Stimulated activated naive CD4-positive, alpha-beta T cell treated with Interleukin-2 at 50 U/mL for 16 hours (primary cell): ENCODE data around the gene ACAD8.
"Not testable (repeated sequence)": the region's sequence is repeated elsewhere in the genome, so short reads cannot be mapped to it uniquely, and the experiment has no call there.

ENCODE experiments used
- DNase-seq: peaks from one replicate; lab custom pipeline; 2025; lab: John Stamatoyannopoulos, UW

ACAD8 gene

DNA sequence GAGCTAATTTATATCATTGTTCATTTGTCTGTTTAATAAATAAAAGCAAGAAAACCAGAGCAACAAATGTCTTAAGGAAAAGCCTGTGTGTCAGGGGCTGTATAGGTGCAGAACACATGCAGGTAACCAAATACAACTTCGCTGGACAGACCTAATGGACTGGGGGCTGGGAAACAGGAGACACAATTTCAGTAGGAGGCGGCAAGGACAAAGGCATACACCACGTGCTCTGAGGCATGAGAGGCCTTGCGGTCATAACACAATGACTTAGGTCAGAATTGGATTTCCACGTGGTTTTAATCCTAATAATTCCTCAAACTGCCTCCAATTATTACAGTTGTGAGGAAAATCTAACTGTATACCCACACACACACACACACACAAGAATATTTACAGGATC lies 14.1 kb downstream of the ACAD8 start:
- DNase-seq, result no peak

DNA sequence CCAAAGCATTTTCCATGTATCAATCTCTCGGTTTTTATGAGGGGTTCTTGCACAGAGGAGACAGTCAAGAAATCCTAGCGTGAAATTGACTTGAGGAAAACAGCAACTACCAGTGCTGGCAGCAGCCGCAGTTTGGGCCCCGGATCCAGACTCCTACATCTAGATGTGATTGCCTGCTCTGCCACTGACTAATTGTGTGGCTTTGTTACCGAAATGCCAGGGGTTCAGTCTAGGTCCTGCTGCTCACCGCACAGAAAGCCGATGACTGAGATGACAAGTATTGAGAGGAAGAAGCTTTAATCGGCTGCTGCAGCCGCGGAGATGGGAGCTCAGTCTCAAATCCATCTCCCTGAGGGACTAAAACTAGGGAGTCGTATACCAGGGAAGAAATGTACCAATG lies 14.6 kb downstream of the ACAD8 start:
- no peak for DNase-seq

DNA sequence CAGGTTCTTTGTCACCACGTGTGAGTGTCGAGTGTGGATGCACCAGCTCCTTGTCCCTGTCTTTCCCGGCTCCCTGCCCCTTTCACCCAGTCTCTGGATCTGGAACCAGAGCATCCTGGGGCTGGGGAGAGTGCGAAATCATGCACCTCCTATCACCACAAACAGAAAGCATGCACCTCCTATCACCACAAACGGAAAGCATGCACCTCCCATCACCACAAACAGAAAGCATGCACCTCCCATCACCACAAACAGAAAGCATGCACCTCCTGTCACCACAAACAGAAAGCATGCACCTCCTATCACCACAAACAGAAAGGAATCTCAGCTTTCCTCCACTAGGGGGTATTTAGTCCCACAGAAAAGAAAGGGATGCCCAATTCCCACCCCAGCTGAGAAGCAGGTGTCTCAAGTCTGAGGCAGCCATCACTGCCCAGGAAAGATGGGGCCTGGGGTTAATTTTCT lies 16.9 kb downstream of the ACAD8 start:
- DNase-seq, result no peak

DNA sequence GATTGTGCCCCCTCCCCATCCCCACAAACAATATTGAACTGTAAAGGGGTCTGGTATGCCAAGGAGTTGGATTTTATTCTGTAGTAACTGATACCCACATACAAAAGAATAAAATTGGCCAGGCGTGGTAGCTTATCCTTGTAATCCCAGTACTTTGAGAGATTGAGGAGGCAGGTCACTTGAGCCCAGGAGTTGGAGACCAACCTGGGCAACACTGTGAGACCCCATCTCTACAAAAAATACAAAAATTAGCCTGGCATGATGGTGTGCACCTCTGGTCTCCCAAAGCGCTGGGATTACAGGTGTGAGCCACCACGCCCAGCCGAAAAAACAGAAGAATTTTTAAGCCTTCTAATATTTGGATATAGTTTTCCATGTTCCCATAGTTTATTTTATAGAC lies 18.6 kb downstream of the ACAD8 start:
- no peak for DNase-seq

DNA sequence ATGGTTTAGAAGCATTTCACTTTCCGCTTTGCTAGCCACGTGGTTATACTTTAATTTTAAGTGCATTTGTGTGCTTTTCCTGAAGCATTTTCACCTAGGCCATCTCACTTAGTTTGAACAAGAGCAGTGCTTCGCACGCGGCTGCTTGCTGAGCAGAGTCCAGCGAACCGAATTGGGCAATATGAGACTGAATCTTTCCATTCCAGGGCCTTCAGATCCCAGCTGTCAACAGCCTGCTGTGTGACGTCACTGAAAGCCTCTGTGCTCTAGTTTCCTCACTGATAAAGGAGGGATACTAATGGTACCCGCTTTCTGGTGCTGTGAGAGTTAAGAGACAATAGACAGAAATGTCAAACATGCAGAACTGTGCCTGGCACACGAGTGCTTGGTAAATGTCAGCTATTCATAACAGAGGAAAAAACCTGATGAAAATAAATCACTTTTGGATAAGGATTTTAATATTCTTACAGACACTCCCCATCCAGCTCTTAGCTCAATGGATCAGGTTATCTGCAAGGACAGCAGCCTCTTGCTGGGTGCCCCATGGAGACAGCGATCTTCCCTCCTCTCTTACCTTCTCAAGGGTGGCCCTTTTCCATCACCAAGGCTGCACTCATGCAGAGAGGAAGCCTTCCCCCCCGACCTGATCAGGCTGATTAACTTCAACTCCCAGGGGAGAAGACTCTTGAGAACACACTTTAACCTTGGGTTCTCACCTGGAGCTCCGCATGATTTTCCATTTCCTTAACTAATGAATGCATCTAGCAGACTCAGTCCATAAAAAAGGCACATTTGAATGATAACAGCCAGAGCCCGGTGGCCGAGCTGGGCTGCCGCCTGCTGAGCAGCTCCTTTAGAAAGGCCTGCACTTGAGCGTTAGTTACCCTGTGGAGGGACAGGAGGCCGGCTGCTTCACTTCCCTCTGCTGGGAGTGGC lies 19.3 kb downstream of the ACAD8 start:
- DNase-seq, result no peak

DNA sequence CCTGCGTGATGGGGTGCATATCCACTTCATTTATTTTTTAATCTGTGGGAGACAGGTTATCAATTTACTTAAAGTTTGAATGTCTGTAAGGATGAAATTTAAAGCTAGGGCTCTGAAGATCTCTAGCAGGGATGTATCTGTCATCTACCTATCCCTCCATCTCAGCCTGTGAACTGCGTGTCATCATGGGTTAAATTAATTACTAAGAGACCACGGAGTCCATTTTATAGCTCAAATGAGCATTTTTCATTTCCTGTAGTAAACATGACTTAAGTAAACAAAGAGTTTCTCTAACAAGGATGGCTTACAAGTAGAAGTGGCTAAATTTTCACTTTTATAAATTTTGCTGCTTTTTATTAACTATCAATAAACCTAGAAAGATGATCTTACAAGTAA lies 19.9 kb downstream of the ACAD8 start:
- DNase-seq, result no peak

DNA sequence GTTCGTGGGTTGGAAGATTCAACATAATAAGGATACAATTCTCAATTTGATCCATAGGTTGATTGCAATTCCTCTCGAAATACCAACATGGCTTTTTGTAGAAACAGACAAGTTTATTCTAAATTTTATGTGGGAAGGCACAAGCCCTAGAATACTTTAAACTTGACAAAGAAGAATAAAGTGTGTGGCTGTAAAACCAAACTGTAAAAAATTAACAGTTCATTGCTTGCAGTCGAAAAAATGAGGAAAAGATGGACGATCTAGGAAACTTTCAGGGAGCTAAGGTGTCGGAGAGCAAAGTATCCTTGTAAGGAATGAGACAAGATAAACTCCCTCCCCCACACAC lies 21.8 kb downstream of the ACAD8 start:
- no peak for DNase-seq

DNA sequence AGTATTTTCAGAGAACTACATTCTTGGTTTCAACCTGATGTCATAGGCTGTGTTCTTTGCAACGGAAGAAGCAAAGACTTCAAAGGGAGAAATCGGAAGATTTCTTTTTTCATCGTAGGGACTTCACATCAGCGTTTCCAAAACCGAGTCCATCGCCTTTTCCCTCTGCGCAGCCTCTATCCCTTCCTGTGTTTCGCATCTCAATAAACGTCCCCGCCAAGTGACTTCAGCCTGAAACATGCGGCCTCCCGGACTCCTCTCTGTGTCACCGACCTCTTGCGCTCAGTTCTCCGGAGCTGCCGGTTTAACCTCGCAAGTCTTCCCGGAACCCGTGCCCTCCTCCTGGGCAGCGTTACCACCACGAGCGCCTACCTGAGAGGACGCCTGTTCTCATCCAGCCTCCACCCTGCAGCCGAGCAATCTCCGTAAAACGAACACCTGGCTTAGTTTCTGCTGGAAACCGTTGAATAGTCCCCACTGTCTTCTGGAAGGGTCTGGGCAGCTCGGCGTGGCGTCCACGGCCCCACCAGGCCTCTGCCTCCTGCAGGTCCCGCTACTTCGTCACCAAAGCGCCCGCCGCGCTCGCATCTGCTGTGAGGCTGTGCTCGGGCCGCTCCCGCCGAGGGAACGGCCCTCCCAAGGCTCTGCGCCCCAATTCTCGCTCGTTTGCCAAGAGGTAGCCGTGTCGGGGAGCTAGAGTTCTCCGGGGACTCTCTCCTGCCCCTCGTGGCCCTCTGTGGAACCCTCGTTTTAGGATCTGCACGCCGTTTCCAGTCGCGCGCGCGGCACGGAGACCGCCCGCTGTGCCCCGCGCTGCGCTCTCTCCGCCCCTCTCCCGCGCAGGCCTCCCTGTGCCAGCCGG lies 22.4 kb downstream of the ACAD8 start, which contains the start of gene GLB1L3:
TSS of gene GLB1L3 (plus strand) at position 846 of the 862 bp plus-strand sequence. CDS start 362 bp downstream, outside the sequence.
- peak; percentile 75 for DNase-seq

DNA sequence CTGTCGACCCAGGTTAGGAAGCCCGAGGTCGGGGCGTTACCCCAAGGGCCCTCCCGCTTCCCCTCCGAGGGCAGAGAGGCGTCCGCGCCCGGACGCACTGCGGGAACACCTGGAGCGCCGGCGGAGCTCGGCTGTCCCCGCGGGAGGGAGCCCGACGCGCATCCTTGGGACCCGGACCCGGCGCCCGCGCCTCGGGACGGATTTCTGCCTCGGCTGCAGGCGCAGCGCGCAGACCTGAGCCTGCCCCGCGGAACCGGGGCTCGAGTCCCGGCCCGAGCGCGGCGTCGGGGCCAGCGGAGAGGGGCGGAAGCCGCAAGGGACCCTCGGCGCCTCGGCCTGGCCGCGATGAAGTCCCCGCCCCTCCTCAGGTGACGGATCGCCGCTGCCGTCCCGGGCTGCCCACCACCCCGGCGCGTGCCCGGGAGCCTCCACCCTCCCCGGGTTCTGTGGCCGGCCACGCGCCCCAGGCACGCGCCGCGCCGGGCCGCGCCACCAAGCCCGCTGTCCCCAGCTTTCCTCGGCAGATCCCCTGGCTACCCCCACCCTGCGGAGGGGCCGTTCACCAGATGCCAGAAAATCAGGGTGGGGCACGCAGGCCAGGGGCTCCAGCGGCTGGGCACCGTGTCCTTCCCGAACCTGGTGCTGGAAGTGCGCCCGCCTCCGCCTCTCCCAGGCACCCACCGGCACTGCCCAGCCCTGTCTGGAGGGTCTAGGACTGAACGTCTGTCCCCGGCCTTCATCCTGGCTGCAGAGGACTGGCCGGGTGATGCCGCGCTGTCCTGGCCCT lies 23.2 kb downstream of the ACAD8 start:
- no peak for DNase-seq

DNA sequence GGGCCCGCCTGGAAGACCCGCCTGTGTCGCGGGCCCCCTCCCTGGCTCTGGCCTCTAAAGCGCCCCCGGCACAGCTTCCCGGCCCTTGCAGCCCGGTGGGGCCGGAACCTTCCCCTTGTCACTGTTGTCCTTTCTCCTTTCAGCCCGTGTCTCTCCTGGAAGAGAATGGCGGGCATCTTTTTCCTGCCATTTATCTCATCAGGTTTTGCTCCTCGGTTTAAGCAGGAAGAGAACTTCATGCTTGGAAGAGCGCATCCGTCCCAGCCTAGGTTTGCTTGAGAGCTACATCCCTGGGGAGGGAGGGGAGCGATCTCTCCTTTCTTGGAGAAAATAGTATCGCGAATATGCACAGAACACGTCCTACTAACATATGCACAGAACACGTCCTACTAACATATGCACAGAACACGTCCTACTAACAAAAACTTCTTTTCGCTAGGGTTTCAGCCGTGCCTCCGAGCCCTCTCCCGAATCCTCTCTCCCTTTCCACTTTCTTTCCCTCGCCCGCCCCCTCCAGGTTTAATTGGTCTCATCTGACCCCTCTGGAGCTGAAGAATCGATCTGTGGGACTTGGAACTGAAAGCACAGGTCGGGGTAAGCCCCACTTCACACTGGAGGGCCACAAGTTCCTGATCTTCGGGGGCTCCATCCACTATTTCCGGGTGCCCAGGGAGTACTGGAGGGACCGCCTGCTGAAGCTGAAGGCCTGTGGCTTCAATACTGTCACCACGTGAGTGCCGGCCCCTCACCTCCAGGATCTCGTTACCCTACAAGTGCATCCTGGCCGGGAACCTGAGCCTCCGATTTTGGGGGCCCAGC lies 24.0 kb downstream of the ACAD8 start:
- no peak for DNase-seq

DNA sequence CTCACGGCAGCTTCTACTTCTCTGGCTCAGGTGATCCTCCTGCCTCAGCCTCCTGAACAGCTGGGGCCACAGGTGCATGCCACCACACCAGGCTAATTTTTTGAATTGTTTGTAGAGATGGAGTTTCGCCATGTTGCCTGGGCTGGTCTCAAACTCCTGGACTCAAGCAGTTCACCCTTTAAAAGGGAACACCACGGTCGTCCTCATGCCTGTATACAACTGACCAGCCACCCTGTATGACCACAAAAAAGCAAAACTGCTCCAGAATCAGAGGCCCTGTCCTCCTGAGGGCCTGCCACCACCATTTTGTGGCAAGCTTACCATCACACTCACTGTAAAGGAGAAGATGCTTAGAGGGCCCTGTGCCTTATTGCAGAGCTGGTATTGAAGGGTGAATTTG lies 25.0 kb downstream of the ACAD8 start:
- no peak for DNase-seq

DNA sequence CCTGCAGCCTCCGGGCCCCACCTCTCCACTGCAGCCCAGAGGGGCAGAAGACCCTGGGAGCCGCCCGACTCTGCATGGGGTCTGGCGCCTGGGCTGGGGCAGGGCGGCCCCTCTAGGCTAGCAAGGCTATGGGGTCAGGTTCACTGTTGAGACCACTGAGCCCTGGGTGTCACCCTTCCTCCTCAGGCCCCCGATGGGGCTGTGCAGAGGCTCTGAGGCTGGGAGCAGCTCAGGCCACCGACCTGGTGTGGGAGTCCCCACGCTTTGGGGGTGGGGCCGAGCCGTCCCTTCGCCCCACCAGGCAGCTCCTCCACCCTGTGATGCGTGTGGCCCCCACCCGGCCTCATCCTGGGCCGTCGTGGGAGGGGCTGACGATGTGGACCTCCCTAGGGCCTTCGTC lies 28.3 kb downstream of the ACAD8 start:
- DNase-seq, result not testable (repeated sequence)

DNA sequence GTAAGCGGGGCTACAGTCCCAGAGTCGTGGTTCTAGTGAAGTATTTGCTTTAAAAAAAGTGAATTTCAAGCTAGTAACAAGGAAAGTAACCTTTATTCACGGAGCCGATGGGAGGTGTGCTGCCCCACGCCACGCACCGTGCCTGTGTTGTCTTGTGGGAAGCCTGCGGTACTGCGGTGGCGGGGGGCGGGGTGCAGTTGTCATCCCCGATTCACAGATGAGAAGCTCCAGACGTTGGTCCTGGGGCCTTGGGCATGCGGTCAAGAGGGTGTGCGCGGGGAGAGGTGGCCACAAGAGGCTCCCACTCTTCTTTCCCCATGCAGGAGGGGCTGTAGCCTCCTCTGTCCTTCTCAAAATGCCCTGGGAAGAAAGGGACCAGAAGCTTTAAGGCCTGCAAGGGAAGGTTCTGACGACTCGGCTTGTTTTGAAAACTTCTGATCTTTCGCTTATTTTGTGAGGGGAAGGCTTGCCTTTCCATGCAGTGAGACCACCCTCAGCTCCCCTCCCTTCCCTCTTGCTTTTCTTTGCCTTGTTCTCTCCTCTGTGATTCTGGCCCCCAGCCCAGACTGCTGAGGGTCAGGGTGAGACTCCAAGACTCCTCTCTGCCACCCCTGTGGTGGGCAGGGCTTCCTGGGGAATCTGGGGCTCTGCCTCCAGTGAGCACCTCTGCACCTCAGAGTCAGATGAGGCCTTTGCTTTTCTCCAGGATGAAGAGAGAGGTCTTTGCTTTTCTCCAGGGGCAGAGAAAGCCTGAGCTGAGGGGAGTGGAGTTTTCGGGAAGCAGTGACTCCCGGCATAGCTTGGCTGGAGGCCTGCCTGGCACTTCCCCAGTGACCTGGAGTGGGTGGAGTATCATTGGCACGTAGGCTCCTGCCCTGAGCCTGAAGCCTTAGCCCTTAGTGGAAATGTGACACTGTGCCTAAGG lies 29.0 kb downstream of the ACAD8 start:
- no peak for DNase-seq

DNA sequence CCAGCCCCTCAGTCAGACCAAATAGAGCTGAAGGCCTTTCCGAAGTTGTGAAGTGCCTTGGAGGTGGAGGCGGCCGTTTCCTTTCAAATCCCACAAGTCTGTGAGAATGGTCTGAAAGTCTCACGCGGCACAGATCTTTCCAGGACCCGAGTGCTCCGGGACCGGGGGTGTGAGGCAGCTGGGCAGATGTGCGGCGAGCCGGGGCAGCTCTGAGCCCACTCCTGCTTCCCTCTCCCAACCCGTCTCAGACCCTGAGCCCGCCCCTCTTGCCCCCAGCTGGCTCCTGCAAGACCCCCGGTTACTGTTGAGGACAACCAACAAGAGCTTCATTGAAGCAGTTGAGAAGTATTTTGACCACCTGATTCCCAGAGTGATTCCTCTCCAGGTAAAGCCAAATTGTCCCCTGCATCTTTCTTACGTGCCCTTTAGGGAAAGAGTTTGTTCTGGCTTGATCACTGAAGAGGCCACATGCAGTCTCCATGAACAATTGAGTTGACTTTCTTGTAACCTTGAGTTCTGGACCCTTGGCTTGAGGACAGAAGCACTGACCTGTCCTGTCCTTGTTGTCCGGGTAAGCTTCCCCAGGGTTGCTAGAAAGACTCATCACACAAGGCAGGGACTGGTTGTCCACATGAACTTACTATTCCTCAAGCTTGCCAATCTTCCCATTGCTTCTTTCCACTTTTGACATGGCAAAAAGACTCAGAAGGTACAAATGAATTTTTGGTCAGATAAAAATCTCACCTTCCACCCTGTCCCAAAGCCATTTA lies 30.3 kb downstream of the ACAD8 start:
- DNase-seq, result no peak

DNA sequence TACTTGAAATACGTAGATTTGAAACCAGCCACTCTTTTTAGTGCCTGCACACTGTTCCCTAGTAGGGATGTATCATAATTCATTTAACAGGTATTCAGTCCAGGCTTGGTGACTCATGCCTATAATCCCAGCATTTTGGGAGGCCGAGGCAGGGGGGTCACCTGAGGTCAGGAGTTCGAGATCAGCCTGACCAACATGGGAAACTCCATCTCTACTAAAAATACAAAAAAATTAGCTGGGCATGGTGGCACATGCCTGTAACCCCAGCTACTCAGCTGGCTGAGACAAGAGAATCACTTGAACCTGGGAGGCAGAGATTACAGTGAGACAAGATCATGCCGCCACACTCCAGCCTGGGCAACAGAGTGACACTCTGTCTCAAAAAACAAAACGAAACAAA lies 31.0 kb downstream of the ACAD8 start:
- DNase-seq, result not testable (repeated sequence)

DNA sequence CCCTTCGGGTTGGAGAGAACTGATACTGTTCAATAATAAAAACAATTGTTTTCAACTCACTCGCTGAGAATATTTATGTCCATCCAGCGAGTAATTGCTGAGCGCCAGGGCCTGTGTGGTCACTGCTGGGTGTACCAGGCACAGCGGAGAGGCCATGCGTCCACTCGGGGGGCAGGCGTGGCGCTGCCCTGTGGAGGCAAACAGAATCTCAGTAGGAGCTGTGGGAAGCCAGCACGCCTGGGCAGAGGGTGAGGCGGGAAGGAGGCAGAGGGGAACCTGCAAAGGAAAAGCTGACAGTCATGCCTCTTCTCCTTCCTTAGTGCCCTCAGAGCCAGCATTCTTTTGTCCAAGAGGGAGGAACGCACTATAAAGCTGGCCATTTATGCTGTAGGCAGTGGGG lies 34.2 kb downstream of the ACAD8 start:
- no peak for DNase-seq

DNA sequence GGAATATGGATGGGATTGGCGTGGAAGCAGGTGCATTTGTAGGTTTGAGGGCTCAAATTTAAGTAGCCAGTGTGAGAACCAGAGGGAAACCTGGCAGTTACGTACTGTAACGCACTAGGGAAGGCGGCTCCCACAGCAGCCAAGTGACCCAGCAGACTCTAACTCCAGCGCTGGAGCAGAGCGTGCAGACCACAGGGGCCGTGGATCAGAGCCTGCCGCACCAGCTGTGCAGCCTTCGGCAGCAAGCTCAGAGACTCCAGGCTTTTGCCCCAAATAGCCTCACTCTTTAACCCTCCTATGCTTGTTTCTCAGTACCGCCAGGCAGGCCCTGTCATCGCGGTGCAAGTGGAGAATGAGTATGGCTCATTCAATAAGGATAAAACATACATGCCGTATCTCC lies 35.1 kb downstream of the ACAD8 start:
- DNase-seq, result no peak

DNA sequence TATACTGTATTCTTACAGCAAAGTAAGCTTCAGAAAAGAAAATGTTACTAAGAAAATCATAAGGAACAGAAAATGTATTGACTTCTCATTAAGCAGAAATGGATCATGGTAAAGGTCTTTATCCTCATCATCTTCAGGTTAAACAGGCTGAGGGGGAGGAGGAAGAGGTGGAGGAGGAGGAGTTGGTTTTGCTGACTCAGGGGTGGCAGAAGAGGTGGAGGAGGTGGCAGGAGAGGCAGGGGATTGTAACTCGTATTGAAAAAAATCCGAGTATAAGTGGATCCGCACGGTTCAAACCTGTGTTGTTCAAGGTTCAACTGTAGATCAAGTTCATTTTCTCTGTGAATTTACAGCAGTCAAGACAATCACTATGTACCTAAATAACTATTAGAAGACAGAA lies 35.8 kb downstream of the ACAD8 start:
- DNase-seq, result no peak

DNA sequence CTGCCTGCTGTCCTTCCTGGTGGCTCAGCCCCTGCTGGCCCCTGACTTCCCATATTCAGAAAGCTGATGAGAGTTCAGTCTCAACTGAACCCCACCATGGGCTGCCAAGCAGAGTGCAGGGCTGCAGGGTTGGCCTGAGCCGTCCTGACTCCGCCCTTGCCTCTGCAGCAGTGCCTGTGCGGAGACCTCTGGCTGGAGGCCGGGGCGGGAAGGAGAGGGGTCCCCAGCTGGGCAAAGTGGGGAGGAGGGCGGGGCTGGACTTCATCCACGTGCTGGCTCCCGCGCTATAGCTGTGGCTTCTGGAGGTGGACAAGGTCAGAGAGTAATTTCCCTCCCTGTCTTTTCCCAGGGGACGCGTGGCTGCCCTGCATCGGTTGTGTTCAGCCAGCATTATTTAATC lies 36.4 kb downstream of the ACAD8 start:
- no peak for DNase-seq
